Esophagus squamous epithelium (tissue), 5 donors: ENCODE results near the gene GPR35. TPM values are rescaled to one million over a fixed set of nuclear protein-coding genes. Genes with fewer than 3 reads are reported as not detected.

Source experiments
- DNase-seq: peaks from one replicate; lab custom pipeline; 2025; lab: John Stamatoyannopoulos, UW
- H3K27ac ChIP-seq, 4 donors: fragments of 200-600 bp; sonication (generic); one replicate each; pipeline ENCODE4 v1.5.1; 2016 to 2019; ENCODE audit warnings: mild to moderate bottlenecking in 1 of 4
- H3K27me3 ChIP-seq, 4 donors: fragments of 200-600 bp; sonication (generic); 1 replicate in 3 of 4; 2 replicates in 1 of 4; pipeline versions ENCODE4 v1.5.1 to v1.6.0; 2017 to 2021; ENCODE audit warnings: antibody characterized with exemption in 1 of 4
- H3K36me3 ChIP-seq, 3 donors: fragments of 200-600 bp; sonication (generic); one replicate each; pipeline ENCODE4 v1.5.1; 2016 to 2019
- H3K4me1 ChIP-seq, 3 donors: fragments of 200-600 bp; sonication (generic); one replicate each; pipeline ENCODE4 v1.5.1; 2017 to 2019
- H3K4me3 ChIP-seq, 4 donors: fragments of 200-600 bp; sonication (generic); 1 replicate in 3 of 4; 2 replicates in 1 of 4; pipeline ENCODE4 v1.5.1; 2016 to 2019; ENCODE audit warnings: mild to moderate bottlenecking in 2 of 4, moderate library complexity in 1 of 4
- H3K9me3 ChIP-seq, 3 donors: fragments of 200-600 bp; sonication (generic); one replicate each; pipeline ENCODE4 v1.5.1; 2016 to 2019
- CTCF ChIP-seq, 6 experiments: fragments of 450-650 bp in 4 of 6; fragments of 200-600 bp in 2 of 6; sonication (generic) in 2 of 6; IDR thresholded peaks; one replicate each; pipeline ENCODE4 v1.5.1; 2016 to 2019; ENCODE audit warnings: antibody characterized with exemption in 6 of 6, mild to moderate bottlenecking in 4 of 6, moderate library complexity in 4 of 6
- POLR2A ChIP-seq, 4 donors: fragments of 450-650 bp; IDR thresholded peaks; one replicate each; pipeline ENCODE4 v1.6.1; 2017; ENCODE audit warnings: antibody characterized with exemption in 4 of 4, mild to moderate bottlenecking in 4 of 4, moderate library complexity in 3 of 4
- WGBS, 2 donors: methylation state at CpG; one replicate each; pipeline ENCODE4 v1.1.5; 2018; 5-methylcytosine and 5-hydroxymethylcytosine counted together
- intact Hi-C: fragments of 100-400 bp; cut with DNase I; formaldehyde crosslinking; loops from one replicate; pipeline ENCODE4 v1.15.0; 2022
- total RNA-seq, 4 donors: library from RNA; depleted of rRNA; stranded (reverse); fragments of >200 nt; gene quantifications; one replicate each; pipeline ENCODE4 v1.1.0, GENCODE V29; 2016
- donor health status: DM: yes; HTN: yes; CAD: no.

Gene GPR35
- total RNA-seq, 4 donors from 2014 or later = 0.31 to 3.2 (median 1.3) TPM

- 71 to 85% methylated on average over 9 to 11 of the region's 11 CpGs for WGBS, 2 donors
- DNase-seq = no peak
Measured at GRCh38 chr2:240636563-240637115, 11.4 kb downstream of the GPR35 start.

DNA sequence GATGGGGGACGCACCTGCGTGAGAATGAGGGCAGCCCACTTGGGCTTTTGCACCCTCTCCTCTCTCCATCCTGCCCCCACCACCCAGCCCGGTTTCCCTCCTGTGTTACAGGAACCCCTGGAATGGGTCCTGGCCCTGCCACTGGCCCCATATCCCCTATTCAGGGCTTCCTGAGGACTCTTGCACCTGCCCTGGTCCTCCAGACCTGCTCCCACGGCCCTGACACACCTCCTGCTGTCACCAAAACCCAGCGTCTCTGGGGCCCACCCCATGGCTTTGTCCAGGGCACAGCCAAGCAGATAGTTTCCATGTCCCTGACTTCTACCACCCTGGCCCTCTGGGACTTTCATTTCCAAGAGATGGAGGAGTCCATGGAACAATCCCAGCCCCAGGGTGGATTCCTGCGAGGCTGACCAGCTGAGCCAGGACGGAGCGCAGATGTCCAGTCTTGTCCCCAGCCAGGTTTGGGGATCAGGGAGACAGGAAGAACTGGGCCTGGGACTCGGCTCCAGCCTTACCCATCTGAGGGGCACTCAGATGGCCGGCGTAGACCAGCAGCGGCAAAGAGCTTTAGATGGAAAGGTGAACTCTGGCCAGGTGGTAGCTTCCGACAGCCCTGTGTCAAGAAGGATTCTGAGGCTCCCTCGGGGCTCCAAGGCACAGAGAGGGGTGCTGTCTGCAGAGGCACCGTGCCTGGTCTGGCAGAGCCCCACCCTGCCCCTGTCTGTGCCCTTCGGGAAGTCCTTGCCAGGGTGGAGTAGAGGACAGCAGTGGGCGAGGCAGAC, 12.0 kb downstream of the GPR35 start:
- WGBS, 2 donors = 30 to 68% methylated on average over 2 to 11 of the region's 17 CpGs
- TF ChIP-seq CTCF (IDR thresholded peaks at IDR 0.05) (no peak), POLR2A (IDR thresholded peaks at IDR 0.05) (no peak)
- no peak for DNase-seq
- no peak overlapping the region for H3K4me3 ChIP-seq
- intact Hi-C loops = no loop called here
- peaks cover 0 to 42% (median 0%) of the 10 kb centered on the region in 4 donors for H3K27me3 ChIP-seq
- no peaks in the 10 kb centered on the region for H3K36me3 ChIP-seq
- peaks cover 0 to 25% (median 7%) of the 10 kb centered on the region in 3 donors for H3K9me3 ChIP-seq
- peak overlapping the region in 1 of 4 donors; percentile 73 for H3K27ac ChIP-seq
- H3K4me1 ChIP-seq = peaks cover 0 to 12% (median 0%) of the 10 kb centered on the region in 3 donors

More at GRCh38 chr2:240636563-240637115, 11.4 kb downstream of the GPR35 start:
- Histone ChIP-seq H3K27me3 (peaks cover 0 to 37% (median 0%) of the 10 kb centered on the region in 4 donors), H3K36me3 (no peaks in the 10 kb centered on the region), H3K4me1 (peaks cover 0 to 12% (median 0%) of the 10 kb centered on the region in 3 donors), H3K27ac (no peak overlapping the region), H3K9me3 (peaks cover 0 to 25% (median 7%) of the 10 kb centered on the region in 3 donors), H3K4me3 (no peak overlapping the region)
- intact Hi-C loops = no loop called here
- TF ChIP-seq POLR2A (IDR thresholded peaks at IDR 0.05) = no peak
- no peak for TF ChIP-seq CTCF (IDR thresholded peaks at IDR 0.05)

- no peak for DNase-seq
- Histone ChIP-seq H3K27me3 (peaks cover 0 to 48% (median 0%) of the 10 kb centered on the region in 4 donors), H3K27ac (peak overlapping the region in 1 of 4 donors; percentile 73), H3K36me3 (no peaks in the 10 kb centered on the region), H3K4me1 (peaks cover 0 to 12% (median 0%) of the 10 kb centered on the region in 3 donors), H3K4me3 (no peak overlapping the region), H3K9me3 (peaks cover 0 to 25% (median 7%) of the 10 kb centered on the region in 3 donors)
- 69 to 100% methylated on average over 2 to 4 of the region's 8 CpGs for WGBS, 2 donors
- intact Hi-C loops = no loop called here
- TF ChIP-seq CTCF (IDR thresholded peaks at IDR 0.05) = no peak
- TF ChIP-seq POLR2A (IDR thresholded peaks at IDR 0.05) = no peak
Measured at GRCh38 chr2:240637901-240638345, 12.6 kb downstream of the GPR35 start.

- Histone ChIP-seq H3K4me1 (peaks cover 0 to 12% (median 0%) of the 10 kb centered on the region in 3 donors), H3K4me3 (no peak overlapping the region), H3K9me3 (peaks cover 0 to 18% (median 5%) of the 10 kb centered on the region in 3 donors), H3K36me3 (no peaks in the 10 kb centered on the region), H3K27ac (peak overlapping the region in 2 of 4 donors; percentile 65 to 73), H3K27me3 (peaks cover 0 to 55% (median 0%) of the 10 kb centered on the region in 4 donors)
- TF ChIP-seq CTCF (IDR thresholded peaks at IDR 0.05) (no peak), POLR2A (IDR thresholded peaks at IDR 0.05) (no peak)
- intact Hi-C loops = no loop called here
- WGBS, 2 donors = 50 to 58% methylated on average over 16 to 18 of the region's 18 CpGs
- no peak for DNase-seq
Measured at GRCh38 chr2:240638512-240639160, 13.4 kb downstream of the GPR35 start.
